ENCODE measurements around the gene PCSK9. TPM values are rescaled to one million over a fixed set of nuclear protein-coding genes. Genes with fewer than 3 reads are reported as not detected.

Gene PCSK9
- total RNA-seq, 2 donors from 2014 or later, result 0.21 to 0.27 TPM

DNA sequence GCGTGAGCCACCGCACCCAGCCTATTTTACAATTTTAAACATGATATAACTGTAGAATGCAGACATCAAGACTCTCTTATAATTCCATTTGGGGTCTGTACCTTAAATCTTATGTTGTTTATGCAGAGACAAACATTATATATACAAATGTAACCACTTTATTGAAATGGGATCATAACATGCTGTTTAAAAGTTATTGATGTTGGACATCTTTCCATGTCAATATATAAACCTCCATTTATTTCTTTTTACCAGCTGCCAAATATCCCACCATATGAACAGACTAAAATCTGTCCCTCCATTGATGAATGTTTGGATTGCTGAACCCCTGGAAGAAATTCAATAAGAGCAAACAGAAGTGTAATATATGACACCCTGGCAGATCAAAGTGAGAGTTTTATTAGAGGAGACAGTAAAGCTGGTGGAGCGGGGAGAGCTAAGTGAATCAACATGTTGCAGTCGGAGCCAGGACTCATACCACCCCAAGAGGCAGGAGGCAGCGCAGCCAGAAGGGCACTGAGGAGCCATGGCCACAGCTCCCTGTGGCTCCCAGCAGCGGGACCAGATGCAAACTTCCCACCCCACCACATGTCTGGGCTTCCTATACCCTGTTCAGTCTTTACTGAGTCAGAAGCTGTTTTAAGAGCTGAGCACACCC is 4.7 kb upstream of the PCSK9 start:
- ATAC-seq (ENCODE audit: insufficient number of reproducible peaks, low FRiP score, low read depth), result no peak
- no peaks in the 10 kb centered on the region for H3K27me3 ChIP-seq (replicated peaks; ENCODE audit: insufficient read depth)

DNA sequence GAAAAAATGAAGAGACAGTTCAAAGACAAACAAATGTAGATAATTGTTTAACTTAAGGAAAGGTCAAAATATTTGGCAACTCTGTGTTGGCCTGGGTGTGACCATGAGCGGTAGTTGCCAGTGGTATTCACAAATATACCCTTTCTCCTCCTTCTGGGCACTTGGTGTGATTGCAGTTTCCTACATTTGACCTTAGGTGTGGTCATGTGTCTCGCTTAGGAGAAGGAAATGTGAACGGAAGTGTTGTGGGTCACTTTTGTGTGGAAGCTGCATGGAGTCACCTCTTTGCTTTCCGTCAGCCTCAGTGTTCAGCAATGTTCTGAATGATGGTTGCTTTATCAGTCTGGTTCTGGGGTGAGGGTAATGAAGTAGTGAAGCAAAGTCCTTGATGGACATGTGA is 3.4 kb upstream of the PCSK9 start:
- H3K36me3 ChIP-seq, result no peaks in the 10 kb centered on the region
- no peaks in the 10 kb centered on the region for H3K9me3 ChIP-seq
- H3K27ac ChIP-seq, result no peak overlapping the region
- no peaks in the 10 kb centered on the region for H3K27me3 ChIP-seq (replicated peaks; ENCODE audit: insufficient read depth)
- peaks cover 0 to 16% of the 10 kb centered on the region in 2 donors for H3K4me1 ChIP-seq (ENCODE audit: control insufficient read depth in 1 of 2, low read depth in 2 of 2)
- H3K4me3 ChIP-seq, result no peak overlapping the region
- ATAC-seq (ENCODE audit: insufficient number of reproducible peaks, low FRiP score, low read depth) (no peak), DNase-seq (ENCODE audit: low spot score) (no peak)
- TF ChIP-seq, protein P1, sequence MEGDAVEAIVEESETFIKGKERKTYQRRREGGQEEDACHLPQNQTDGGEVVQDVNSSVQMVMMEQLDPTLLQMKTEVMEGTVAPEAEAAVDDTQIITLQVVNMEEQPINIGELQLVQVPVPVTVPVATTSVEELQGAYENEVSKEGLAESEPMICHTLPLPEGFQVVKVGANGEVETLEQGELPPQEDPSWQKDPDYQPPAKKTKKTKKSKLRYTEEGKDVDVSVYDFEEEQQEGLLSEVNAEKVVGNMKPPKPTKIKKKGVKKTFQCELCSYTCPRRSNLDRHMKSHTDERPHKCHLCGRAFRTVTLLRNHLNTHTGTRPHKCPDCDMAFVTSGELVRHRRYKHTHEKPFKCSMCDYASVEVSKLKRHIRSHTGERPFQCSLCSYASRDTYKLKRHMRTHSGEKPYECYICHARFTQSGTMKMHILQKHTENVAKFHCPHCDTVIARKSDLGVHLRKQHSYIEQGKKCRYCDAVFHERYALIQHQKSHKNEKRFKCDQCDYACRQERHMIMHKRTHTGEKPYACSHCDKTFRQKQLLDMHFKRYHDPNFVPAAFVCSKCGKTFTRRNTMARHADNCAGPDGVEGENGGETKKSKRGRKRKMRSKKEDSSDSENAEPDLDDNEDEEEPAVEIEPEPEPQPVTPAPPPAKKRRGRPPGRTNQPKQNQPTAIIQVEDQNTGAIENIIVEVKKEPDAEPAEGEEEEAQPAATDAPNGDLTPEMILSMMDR (IDR thresholded peaks at IDR 0.05), result no peak

More for the DNA sequence above, 4.7 kb upstream of the PCSK9 start:
- no peaks in the 10 kb centered on the region for H3K9me3 ChIP-seq
- DNase-seq (ENCODE audit: low spot score), result no peak
- H3K27ac ChIP-seq, result no peak overlapping the region
- H3K4me1 ChIP-seq (ENCODE audit: control insufficient read depth in 1 of 2, low read depth in 2 of 2), result peaks cover 0 to 6% of the 10 kb centered on the region in 2 donors
- TF ChIP-seq, protein P1 (IDR thresholded peaks at IDR 0.05), result no peak
- no peak overlapping the region for H3K4me3 ChIP-seq
- H3K36me3 ChIP-seq, result no peaks in the 10 kb centered on the region

DNA sequence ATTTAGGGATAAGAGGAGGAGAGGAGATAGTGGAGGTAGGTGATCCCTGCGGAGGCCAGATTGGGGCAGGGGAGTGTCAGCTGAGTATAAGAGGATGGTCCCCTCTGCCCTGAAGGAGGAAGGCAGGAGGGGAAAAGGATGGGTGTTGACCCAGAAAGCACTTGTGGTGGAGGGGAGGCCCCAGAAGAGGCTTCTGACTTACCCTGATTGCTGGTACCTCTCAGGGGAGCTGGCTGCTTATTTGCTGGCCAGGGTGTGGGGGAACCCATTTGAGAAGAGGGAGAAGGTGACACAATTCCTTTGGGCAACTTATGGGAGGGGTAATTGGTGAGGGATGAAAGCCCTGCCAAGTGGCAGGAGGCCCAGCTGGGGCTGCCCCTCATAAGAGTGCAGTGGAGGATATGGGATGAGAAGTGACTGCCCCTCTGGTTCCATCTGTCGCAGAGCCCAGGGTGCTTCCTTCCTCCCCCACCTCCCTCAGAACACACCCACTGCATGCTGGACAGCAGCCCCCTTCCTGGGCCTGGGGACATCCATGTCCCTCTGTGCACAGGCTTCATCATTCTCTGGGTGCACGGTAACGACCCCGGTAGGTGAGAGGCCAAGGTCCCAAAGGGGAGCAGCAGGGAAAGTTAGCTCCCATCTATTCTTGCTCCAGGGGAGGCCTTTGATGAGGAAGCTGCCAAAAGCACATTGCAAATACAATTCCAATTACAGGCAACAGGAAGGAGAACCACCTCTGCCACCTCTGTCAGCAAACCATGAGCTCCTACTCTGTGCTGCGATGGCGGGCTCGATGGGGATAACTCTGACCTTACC is 1.4 kb upstream of the PCSK9 start:
- H3K4me3 ChIP-seq, result no peak overlapping the region
- no peaks in the 10 kb centered on the region for H3K36me3 ChIP-seq
- TF ChIP-seq, protein P1 (IDR thresholded peaks at IDR 0.05), result no peak
- no peaks in the 10 kb centered on the region for H3K27me3 ChIP-seq (replicated peaks; ENCODE audit: insufficient read depth)
- no peaks in the 10 kb centered on the region for H3K9me3 ChIP-seq
- ATAC-seq (ENCODE audit: insufficient number of reproducible peaks, low FRiP score, low read depth) (no peak), DNase-seq (ENCODE audit: low spot score) (no peak)
- no peak overlapping the region for H3K27ac ChIP-seq
- peaks cover 0 to 16% of the 10 kb centered on the region in 2 donors for H3K4me1 ChIP-seq (ENCODE audit: control insufficient read depth in 1 of 2, low read depth in 2 of 2)

DNA sequence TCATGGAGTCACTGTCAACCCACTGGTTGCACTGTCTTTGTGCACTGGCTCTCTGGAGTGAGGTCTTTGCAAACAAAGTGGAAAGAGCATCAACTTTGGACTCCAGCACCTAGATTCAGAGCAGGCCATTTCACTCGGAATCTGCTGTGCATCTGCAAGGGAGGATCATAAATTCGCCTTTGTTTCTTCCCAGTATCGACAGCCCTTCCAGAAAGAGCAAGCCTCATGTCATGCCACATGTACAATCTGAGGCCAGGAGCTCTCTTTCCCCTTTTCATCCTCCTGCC is 853 bp upstream of the PCSK9 start:
- H3K36me3 ChIP-seq, result no peaks in the 10 kb centered on the region
- H3K4me1 ChIP-seq (ENCODE audit: control insufficient read depth in 1 of 2, low read depth in 2 of 2), result peaks cover 0 to 16% of the 10 kb centered on the region in 2 donors
- no peak for ATAC-seq (ENCODE audit: insufficient number of reproducible peaks, low FRiP score, low read depth)
- TF ChIP-seq, protein P1 (IDR thresholded peaks at IDR 0.05), result no peak
- no peak overlapping the region for H3K27ac ChIP-seq
- no peaks in the 10 kb centered on the region for H3K9me3 ChIP-seq
- H3K4me3 ChIP-seq, result no peak overlapping the region
- H3K27me3 ChIP-seq (replicated peaks; ENCODE audit: insufficient read depth), result no peaks in the 10 kb centered on the region
- no peak for DNase-seq (ENCODE audit: low spot score)

DNA sequence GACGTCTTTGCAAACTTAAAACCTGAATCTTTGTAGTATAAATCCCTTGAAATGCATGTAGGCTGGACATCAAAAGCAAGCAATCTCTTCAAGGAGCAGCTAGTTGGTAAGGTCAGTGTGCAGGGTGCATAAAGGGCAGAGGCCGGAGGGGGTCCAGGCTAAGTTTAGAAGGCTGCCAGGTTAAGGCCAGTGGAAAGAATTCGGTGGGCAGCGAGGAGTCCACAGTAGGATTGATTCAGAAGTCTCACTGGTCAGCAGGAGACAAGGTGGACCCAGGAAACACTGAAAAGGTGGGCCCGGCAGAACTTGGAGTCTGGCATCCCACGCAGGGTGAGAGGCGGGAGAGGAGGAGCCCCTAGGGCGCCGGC is 390 bp upstream of the PCSK9 start:
- DNase-seq (ENCODE audit: low spot score) (no peak), ATAC-seq (ENCODE audit: insufficient number of reproducible peaks, low FRiP score, low read depth) (no peak)
- TF ChIP-seq, protein P1 (IDR thresholded peaks at IDR 0.05), result no peak
- no peaks in the 10 kb centered on the region for H3K36me3 ChIP-seq
- H3K4me3 ChIP-seq, result peak overlapping the region; percentile 66
- H3K27ac ChIP-seq, result no peak overlapping the region
- H3K27me3 ChIP-seq (replicated peaks; ENCODE audit: insufficient read depth), result no peaks in the 10 kb centered on the region
- H3K9me3 ChIP-seq, result no peaks in the 10 kb centered on the region
- H3K4me1 ChIP-seq (ENCODE audit: control insufficient read depth in 1 of 2, low read depth in 2 of 2), result peaks cover 0 to 16% of the 10 kb centered on the region in 2 donors

All from thoracic aorta (tissue), 2 donors.